Measurements from ENCODE around the gene DMD.

GRCh38 chrX:31851761-31852160 lies 1359.6 kb downstream of the DMD start:
- TF ChIP-seq CTCF (conservative IDR thresholded peaks at IDR 0.05; ENCODE audit: low read length) (no peak), EZH2phosphoT487 (IDR thresholded peaks at IDR 0.05; ENCODE audit: borderline replicate concordance) (no peak)
